NCI-H446 (cell line): Measurements from ENCODE around the gene ETDC.

Experiments
- DNase-seq, 2 experiments: peaks; one replicate each; lab custom pipeline; 2025; lab: John Stamatoyannopoulos, UW

The ETDC gene

DNA sequence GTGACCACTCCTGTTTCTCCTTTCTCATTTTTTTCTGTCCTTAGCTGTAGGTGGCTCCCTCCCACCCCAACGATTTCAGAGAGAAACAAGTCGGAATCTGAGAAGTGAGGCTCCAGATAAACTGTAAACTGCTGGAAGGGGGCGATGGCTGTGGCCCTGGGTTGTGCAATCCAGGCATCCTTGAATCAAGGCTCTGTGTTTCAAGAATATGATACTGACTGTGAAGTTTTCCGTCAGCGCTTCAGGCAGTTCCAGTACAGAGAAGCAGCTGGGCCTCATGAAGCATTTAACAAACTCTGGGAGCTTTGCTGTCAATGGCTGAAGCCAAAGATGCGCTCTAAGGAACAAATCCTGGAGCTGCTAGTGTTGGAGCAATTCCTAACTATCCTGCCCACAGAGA lies 37.7 kb downstream of the ETDC start:
- DNase-seq, result no peak

- no peak for DNase-seq
Measured at GRCh38 chrX:135347381-135348016, 38.2 kb downstream of the ETDC start.

GRCh38 chrX:135354288-135354687 lies 45.0 kb downstream of the ETDC start:
- DNase-seq, result no peak
